GM18508 (cell line): Measurements from ENCODE around the gene CMC4.
A peak's percentile ranks its signal among the peaks of the same experiment; 100 is the strongest.

Source experiments
- ATAC-seq: cut with Tn5 transposase; IDR thresholded peaks from one replicate; pipeline ENCODE4 v1.9.1; 2021; ENCODE audit warnings: moderate number of reproducible peaks; ENCODE audit not compliant: insufficient read depth, unreplicated experiment

CMC4 gene

GRCh38 chrX:155055494-155055893 lies 15.4 kb downstream of the CMC4 start:
- ATAC-seq, result no peak

GRCh38 chrX:155054255-155054654 lies 16.7 kb downstream of the CMC4 start:
- ATAC-seq, result no peak

- ATAC-seq, result no peak
Measured at GRCh38 chrX:155053656-155054055, 17.3 kb downstream of the CMC4 start.

- ATAC-seq, result no peak
Measured at GRCh38 chrX:155052738-155053498, 18.0 kb downstream of the CMC4 start.

GRCh38 chrX:155048977-155049619 lies 21.8 kb downstream of the CMC4 start:
- ATAC-seq, result no peak

- no peak for ATAC-seq
Measured at GRCh38 chrX:155046811-155047528, 24.0 kb downstream of the CMC4 start.

GRCh38 chrX:155046129-155046810 lies 24.7 kb downstream of the CMC4 start:
- ATAC-seq, result no peak

GRCh38 chrX:155035688-155036087 lies 35.2 kb downstream of the CMC4 start:
- no peak for ATAC-seq

- ATAC-seq, result no peak
Measured at GRCh38 chrX:155031657-155032056, 39.3 kb downstream of the CMC4 start.

- ATAC-seq, result no peak
Measured at GRCh38 chrX:155028877-155029291, 42.1 kb downstream of the CMC4 start.

- ATAC-seq, result no peak
Measured at GRCh38 chrX:155028129-155028528, 42.8 kb downstream of the CMC4 start.

GRCh38 chrX:155027509-155028066 lies 43.3 kb downstream of the CMC4 start:
- ATAC-seq, result no peak

GRCh38 chrX:155026727-155027508 lies 44.0 kb downstream of the CMC4 start, which contains the start of gene FUNDC2:
TSS of gene FUNDC2 (plus strand) at chrX:155026844. CDS start at chrX:155026939, 95 bp downstream.
- peak; percentile 63 for ATAC-seq

GRCh38 chrX:155026420-155026726 lies 44.6 kb downstream of the CMC4 start:
- ATAC-seq, result no peak

- no peak for ATAC-seq
Measured at GRCh38 chrX:155023907-155024833, 46.8 kb downstream of the CMC4 start.

GRCh38 chrX:155022585-155022984 lies 48.4 kb downstream of the CMC4 start, which contains the start of gene F8:
TSS of gene F8 (minus strand) at chrX:155022723. CDS start at chrX:155022552, 171 bp downstream.
- no peak for ATAC-seq

GRCh38 chrX:155020591-155020990 lies 50.3 kb downstream of the CMC4 start:
- no peak for ATAC-seq
